BLaER1 treated with 17β-estradiol and CSF1 and Interleukin-3, amounts not matched to agents 10 nM and 100 nM (cell line): ENCODE measurements around the gene CROCC.

ENCODE experiments used
- H3K27ac ChIP-seq, 11 experiments: shearing (Covaris generic); formaldehyde crosslinking; 2 replicates each; pipeline ENCODE4 v1.8.1; 2022
- H3K27me3 ChIP-seq, 11 experiments: shearing (Covaris generic); formaldehyde crosslinking; 2 replicates each; pipeline ENCODE4 v1.8.1; 2022
- H3K36me3 ChIP-seq, 11 experiments: shearing (Covaris generic); formaldehyde crosslinking; 2 replicates each; pipeline ENCODE4 v1.8.1; 2022
- H3K4me1 ChIP-seq, 10 experiments: shearing (Covaris generic); formaldehyde crosslinking; 2 replicates each; pipeline ENCODE4 v1.8.1; 2022
- H3K4me2 ChIP-seq, 11 experiments: shearing (Covaris generic); formaldehyde crosslinking; 2 replicates each; pipeline ENCODE4 v1.8.1; 2022
- H3K4me3 ChIP-seq, 10 experiments: shearing (Covaris generic); formaldehyde crosslinking; 2 replicates each; pipeline ENCODE4 v1.8.1; 2022
- H3K9ac ChIP-seq, 11 experiments: shearing (Covaris generic); formaldehyde crosslinking; 2 replicates each; pipeline ENCODE4 v1.8.1; 2022
- H3K9me3 ChIP-seq, 11 experiments: shearing (Covaris generic); formaldehyde crosslinking; replicated peaks in 1 of 11; 2 replicates each; pipeline ENCODE4 v1.8.1; 2022
- H4K20me1 ChIP-seq, 11 experiments: shearing (Covaris generic); formaldehyde crosslinking; 2 replicates each; pipeline ENCODE4 v1.8.1; 2022
- Cebpa-rat ChIP-seq, 11 experiments: shearing (Covaris generic); IDR thresholded peaks; 2 replicates each; pipeline ENCODE4 v1.8.1; 2022

The CROCC gene

DNA sequence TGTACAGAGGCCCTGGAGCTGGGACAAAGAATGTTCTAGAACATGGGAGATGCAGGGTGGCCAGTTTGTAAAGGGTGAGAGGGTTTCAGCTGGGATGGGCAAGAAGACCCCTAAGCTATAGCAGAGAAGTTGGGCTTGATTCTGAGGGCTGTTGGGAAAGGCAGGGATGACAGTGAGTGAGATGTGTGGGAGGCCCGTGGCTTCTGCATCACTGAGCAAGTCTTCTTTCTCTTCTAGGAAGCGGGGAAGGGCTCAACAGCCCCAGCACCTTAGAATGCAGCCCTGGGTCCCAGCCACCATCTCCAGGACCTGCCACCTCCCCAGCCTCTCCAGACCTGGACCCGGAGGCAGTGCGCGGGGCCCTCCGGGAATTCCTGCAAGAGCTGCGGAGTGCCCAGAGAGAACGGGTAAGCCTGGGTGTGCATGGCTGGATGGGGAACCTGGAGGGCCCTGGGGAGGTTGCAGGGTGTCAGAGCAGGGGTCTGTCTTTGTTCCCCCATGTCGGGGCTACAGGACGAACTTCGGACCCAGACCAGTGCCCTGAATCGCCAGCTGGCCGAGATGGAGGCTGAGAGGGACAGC, 43.8 kb downstream of the CROCC start:
- Histone ChIP-seq H3K4me1 (peaks cover 9 to 26% (median 14%) of the 10 kb centered on the region in 10 experiments; a peak in 16 of 20 replicates), H3K36me3 (peaks cover 0 to 25% (median 9%) of the 10 kb centered on the region in 11 experiments; a peak in 11 of 22 replicates), H3K27ac (no peak overlapping the region), H4K20me1 (peaks cover 0 to 23% (median 0%) of the 10 kb centered on the region in 11 experiments; a peak in 4 of 22 replicates), H3K9ac (no peak overlapping the region), H3K4me2 (no peak overlapping the region), H3K27me3 (no peaks in the 10 kb centered on the region), H3K4me3 (no peak overlapping the region), H3K9me3 (no peaks in the 10 kb centered on the region)
- TF ChIP-seq Cebpa-rat (IDR thresholded peaks at IDR 0.05): no peak

DNA sequence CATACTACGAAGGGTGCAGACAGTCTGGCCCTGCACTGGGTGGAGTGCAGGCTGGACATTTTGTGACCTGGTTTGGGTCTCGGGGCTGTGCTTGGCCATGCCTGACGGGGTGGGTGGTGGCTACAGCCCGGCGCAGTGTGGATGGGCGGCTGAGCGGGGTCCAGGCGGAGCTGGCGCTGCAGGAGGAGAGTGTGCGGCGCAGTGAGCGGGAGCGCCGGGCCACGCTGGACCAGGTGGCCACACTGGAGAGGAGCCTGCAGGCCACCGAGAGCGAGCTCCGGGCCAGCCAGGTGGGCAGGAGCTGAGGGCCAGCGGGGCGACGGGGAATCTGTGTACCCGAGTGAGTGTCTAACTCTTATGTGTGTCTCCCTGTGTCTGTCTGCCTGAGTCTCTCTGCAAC, 44.6 kb downstream of the CROCC start:
- Histone ChIP-seq H4K20me1 (peaks cover 0 to 27% (median 0%) of the 10 kb centered on the region in 11 experiments; a peak in 4 of 22 replicates), H3K9ac (no peak overlapping the region), H3K4me1 (peaks cover 3 to 22% (median 7%) of the 10 kb centered on the region in 10 experiments; a peak in 15 of 20 replicates), H3K4me2 (no peak overlapping the region), H3K27ac (no peak overlapping the region), H3K36me3 (peaks cover 0 to 25% (median 9%) of the 10 kb centered on the region in 11 experiments; a peak in 11 of 22 replicates), H3K9me3 (no peaks in the 10 kb centered on the region), H3K27me3 (no peaks in the 10 kb centered on the region), H3K4me3 (no peak overlapping the region)
- TF ChIP-seq Cebpa-rat (IDR thresholded peaks at IDR 0.05): no peak

DNA sequence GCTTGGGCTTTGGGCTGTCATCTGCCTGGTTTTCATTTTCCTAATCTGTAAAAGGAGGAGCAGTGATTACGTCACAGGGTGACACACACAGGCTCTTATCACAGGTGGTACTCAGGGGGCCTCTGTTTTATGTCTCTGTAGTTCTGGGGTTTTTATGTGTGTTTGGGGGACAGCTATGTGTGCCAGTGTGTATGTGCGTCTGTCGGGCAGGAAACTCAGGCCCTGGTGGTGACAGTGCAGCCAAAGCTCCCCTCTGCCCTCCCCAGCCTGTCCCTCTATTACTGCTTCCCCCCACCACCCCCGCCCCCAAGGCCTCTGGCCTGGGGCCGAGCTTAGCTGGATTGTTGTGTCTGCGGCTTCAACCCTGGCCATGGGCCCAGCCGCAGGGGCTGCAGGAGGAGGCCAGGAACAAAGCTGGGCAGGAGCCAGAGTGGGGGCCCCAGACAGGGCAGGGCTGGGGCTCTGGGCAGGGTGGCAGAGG, 45.4 kb downstream of the CROCC start:
- H3K27ac ChIP-seq: no peak overlapping the region
- H3K9ac ChIP-seq: no peak overlapping the region
- H3K9me3 ChIP-seq: no peaks in the 10 kb centered on the region
- peaks cover 0 to 35% (median 0%) of the 10 kb centered on the region in 11 experiments; a peak in 4 of 22 replicates for H4K20me1 ChIP-seq
- peaks cover 0 to 14% (median 0%) of the 10 kb centered on the region in 10 experiments; a peak in 4 of 20 replicates for H3K4me1 ChIP-seq
- no peaks in the 10 kb centered on the region for H3K27me3 ChIP-seq
- H3K4me2 ChIP-seq: no peak overlapping the region
- no peak overlapping the region for H3K4me3 ChIP-seq
- no peak for TF ChIP-seq Cebpa-rat (IDR thresholded peaks at IDR 0.05)
- peaks cover 0 to 25% (median 9%) of the 10 kb centered on the region in 11 experiments; a peak in 11 of 22 replicates for H3K36me3 ChIP-seq

DNA sequence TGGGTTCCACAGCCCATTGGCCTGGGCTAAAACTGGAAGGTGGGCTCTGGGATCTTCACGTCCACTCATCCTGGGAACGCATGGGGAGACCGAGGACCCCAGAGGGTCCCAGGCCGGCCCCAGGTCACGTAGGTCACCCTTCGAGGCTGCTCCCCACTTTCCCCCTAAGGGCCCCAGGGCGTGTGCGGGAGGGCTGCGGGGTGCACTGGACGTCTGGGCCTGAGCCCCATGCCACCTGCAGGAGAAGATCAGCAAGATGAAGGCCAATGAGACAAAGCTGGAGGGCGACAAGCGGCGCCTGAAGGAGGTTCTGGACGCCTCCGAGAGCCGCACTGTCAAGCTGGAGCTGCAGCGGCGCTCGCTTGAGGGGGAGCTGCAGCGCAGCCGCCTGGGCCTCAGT, 46.2 kb downstream of the CROCC start:
- H4K20me1 ChIP-seq: peaks cover 0 to 42% (median 0%) of the 10 kb centered on the region in 11 experiments; a peak in 4 of 22 replicates
- H3K27me3 ChIP-seq: no peaks in the 10 kb centered on the region
- H3K27ac ChIP-seq: no peak overlapping the region
- no peak overlapping the region for H3K9ac ChIP-seq
- no peak overlapping the region for H3K4me3 ChIP-seq
- peaks cover 0 to 25% (median 9%) of the 10 kb centered on the region in 11 experiments; a peak in 11 of 22 replicates for H3K36me3 ChIP-seq
- H3K4me1 ChIP-seq: peaks cover 0 to 13% (median 0%) of the 10 kb centered on the region in 10 experiments; a peak in 3 of 20 replicates
- no peaks in the 10 kb centered on the region for H3K9me3 ChIP-seq
- no peak for TF ChIP-seq Cebpa-rat (IDR thresholded peaks at IDR 0.05)
- H3K4me2 ChIP-seq: no peak overlapping the region

DNA sequence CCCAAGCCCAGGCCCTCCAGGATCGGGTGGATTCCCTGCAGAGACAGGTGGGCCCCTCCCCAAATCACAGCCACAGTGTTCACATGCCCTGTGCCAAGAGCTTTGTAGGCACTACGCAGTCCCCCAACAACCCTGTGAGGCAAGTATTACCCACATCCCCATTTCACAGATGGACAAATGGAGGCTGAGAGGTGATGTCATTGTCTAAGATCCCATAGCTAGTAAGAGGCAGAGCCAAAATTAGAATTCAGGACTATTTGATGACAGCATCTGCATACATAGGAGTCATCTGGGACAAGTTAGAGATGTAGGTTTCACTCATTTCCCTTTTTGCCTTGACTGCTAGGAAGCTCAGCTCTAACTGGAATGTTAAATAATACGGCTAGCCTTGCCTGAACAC, 46.6 kb downstream of the CROCC start:
- no peak overlapping the region for H3K4me2 ChIP-seq
- H3K4me3 ChIP-seq: no peak overlapping the region
- no peaks in the 10 kb centered on the region for H3K9me3 ChIP-seq
- H3K27me3 ChIP-seq: no peaks in the 10 kb centered on the region
- TF ChIP-seq Cebpa-rat (IDR thresholded peaks at IDR 0.05): no peak
- no peak overlapping the region for H3K9ac ChIP-seq
- peaks cover 0 to 13% (median 0%) of the 10 kb centered on the region in 10 experiments; a peak in 3 of 20 replicates for H3K4me1 ChIP-seq
- H3K27ac ChIP-seq: no peak overlapping the region
- H3K36me3 ChIP-seq: peaks cover 0 to 25% (median 9%) of the 10 kb centered on the region in 11 experiments; a peak in 11 of 22 replicates
- peaks cover 0 to 42% (median 0%) of the 10 kb centered on the region in 11 experiments; a peak in 4 of 22 replicates for H4K20me1 ChIP-seq

DNA sequence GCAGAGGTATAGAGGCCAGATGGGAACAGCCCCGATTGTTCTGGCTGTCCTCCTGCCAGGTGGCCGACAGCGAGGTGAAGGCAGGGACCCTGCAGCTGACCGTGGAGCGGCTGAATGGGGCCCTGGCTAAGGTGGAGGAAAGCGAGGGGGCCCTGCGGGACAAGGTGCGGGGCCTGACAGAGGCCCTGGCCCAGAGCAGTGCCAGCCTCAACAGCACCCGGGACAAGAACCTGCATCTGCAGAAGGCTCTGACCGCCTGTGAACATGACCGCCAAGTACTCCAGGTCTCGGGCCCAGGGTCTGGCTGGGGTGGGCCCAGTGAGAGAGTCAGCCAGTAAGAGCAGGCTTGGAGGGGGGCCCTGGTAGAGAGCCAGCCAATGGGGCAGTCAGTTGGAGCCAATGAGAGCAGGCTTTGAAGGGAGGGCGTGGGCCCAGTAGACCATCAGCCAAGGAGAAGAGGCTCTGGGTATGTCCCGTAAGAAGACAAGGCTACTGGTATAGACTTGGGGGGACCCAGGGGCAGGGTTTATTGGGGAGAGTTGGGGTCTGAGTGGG, 47.4 kb downstream of the CROCC start:
- no peaks in the 10 kb centered on the region for H3K9me3 ChIP-seq
- H3K27ac ChIP-seq: no peak overlapping the region
- H3K9ac ChIP-seq: no peak overlapping the region
- H3K27me3 ChIP-seq: no peaks in the 10 kb centered on the region
- TF ChIP-seq Cebpa-rat (IDR thresholded peaks at IDR 0.05): no peak
- H3K36me3 ChIP-seq: peaks cover 0 to 25% (median 9%) of the 10 kb centered on the region in 11 experiments; a peak in 11 of 22 replicates
- H4K20me1 ChIP-seq: peaks cover 0 to 42% (median 0%) of the 10 kb centered on the region in 11 experiments; a peak in 4 of 22 replicates
- H3K4me2 ChIP-seq: no peak overlapping the region
- no peak overlapping the region for H3K4me3 ChIP-seq
- peaks cover 0 to 13% (median 0%) of the 10 kb centered on the region in 10 experiments; a peak in 3 of 20 replicates for H3K4me1 ChIP-seq

DNA sequence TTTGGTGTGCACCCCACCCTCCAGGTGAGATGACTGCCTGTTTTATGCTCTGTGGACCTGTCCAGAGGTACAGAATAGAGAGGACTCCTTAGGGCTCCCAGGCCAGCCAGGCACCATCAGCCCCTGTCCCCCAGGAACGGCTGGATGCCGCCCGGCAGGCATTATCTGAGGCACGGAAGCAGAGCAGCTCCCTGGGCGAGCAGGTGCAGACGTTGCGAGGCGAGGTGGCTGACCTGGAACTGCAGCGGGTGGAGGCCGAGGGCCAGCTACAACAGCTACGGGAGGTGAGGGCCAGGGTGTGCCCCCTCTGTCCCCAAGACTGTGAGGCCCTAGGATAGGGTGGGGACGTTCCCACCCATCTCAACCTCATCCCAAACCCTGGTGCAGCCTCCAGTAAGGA, 47.9 kb downstream of the CROCC start:
- H4K20me1 ChIP-seq: peaks cover 0 to 42% (median 0%) of the 10 kb centered on the region in 11 experiments; a peak in 4 of 22 replicates
- H3K4me2 ChIP-seq: peak overlapping the region in 1 of 11 experiments; percentile 20; a peak in 1 of 22 replicates
- no peak overlapping the region for H3K9ac ChIP-seq
- no peak overlapping the region for H3K27ac ChIP-seq
- TF ChIP-seq Cebpa-rat (IDR thresholded peaks at IDR 0.05): no peak
- H3K36me3 ChIP-seq: peaks cover 0 to 25% (median 9%) of the 10 kb centered on the region in 11 experiments; a peak in 11 of 22 replicates
- no peaks in the 10 kb centered on the region for H3K9me3 ChIP-seq
- H3K27me3 ChIP-seq: no peaks in the 10 kb centered on the region
- H3K4me1 ChIP-seq: peaks cover 0 to 13% (median 0%) of the 10 kb centered on the region in 10 experiments; a peak in 3 of 20 replicates
- H3K4me3 ChIP-seq: no peak overlapping the region

DNA sequence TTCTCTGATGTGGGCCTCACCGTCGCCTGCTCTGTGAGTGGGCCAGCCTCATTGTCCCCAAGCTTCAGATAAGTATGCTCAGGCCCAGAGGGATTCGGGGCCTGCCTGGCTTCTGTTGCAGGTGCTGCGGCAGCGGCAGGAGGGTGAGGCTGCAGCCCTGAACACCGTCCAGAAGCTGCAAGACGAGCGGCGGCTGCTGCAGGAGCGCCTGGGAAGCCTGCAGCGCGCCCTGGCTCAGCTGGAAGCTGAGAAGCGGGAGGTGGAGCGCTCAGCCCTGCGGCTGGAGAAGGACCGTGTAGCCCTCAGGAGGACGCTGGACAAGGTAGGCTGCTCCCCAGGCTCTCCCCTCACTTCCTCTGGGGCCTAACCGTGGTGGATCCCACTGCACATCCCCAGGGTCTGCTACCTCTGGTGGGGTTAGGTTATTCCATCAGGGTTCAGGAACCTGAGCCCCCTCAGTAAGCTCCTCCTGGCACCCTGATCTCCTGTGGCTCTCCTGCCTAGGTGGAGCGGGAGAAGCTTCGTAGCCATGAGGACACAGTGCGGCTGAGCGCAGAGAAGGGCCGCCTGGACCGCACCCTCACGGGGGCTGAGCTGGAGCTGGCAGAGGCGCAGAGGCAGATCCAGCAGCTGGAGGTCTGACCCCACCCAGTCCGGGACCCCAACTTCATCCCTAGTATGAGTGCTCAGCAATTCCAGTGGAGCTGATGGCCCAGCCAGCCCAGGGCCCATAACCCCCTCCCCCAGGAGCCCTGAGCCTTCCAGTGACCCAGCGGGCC, 48.6 kb downstream of the CROCC start:
- peaks cover 0 to 22% (median 9%) of the 10 kb centered on the region in 11 experiments; a peak in 11 of 22 replicates for H3K36me3 ChIP-seq
- no peak for TF ChIP-seq Cebpa-rat (IDR thresholded peaks at IDR 0.05)
- H3K9ac ChIP-seq: 0 out of 22 replicates have a peak overlapping the region, but pooled peaks of 1 of the 11 experiments have one; percentile 7
- peaks cover 0 to 13% (median 0%) of the 10 kb centered on the region in 10 experiments; a peak in 3 of 20 replicates for H3K4me1 ChIP-seq
- peak overlapping the region in 1 of 11 experiments; percentile 20; a peak in 1 of 22 replicates for H3K4me2 ChIP-seq
- no peaks in the 10 kb centered on the region for H3K9me3 ChIP-seq
- peaks cover 0 to 46% (median 0%) of the 10 kb centered on the region in 11 experiments; a peak in 4 of 22 replicates for H4K20me1 ChIP-seq
- no peak overlapping the region for H3K27ac ChIP-seq
- no peak overlapping the region for H3K4me3 ChIP-seq
- H3K27me3 ChIP-seq: no peaks in the 10 kb centered on the region
